WTC11 (cell line): ENCODE results near the gene EVPLL. TPM values are rescaled to one million over a fixed set of nuclear protein-coding genes. Genes with fewer than 3 reads are reported as not detected.

ENCODE experiments used
- ATF6 ChIP-seq: sonication (generic); formaldehyde crosslinking; IDR thresholded peaks from 2 replicates; pipeline ENCODE4 v1.8.1; 2023; ENCODE audit warnings: mild to moderate bottlenecking, missing genetic modification reagents
- CREM ChIP-seq: sonication (generic); formaldehyde crosslinking; IDR thresholded peaks from 2 replicates; pipeline ENCODE4 v1.8.1; 2022; ENCODE audit warnings: mild to moderate bottlenecking, missing genetic modification reagents, moderate library complexity
- CTCF ChIP-seq: fragments of 200-600 bp; IDR thresholded peaks from 2 replicates; pipeline ENCODE4 v1.8.0; 2022; ENCODE audit warnings: antibody characterized with exemption
- E2F5 ChIP-seq: sonication (generic); formaldehyde crosslinking; IDR thresholded peaks from 2 replicates; pipeline ENCODE4 v1.8.1; 2022; ENCODE audit warnings: mild to moderate bottlenecking, moderate library complexity, missing genetic modification reagents
- ERG ChIP-seq: fragments of 250-450 bp; sonication (Bioruptor Pico); IDR thresholded peaks from 2 replicates; pipeline ENCODE4 v1.8.0; 2021; ENCODE audit warnings: mild to moderate bottlenecking
- FOXP4 ChIP-seq: sonication (generic); formaldehyde crosslinking; IDR thresholded peaks from 2 replicates; pipeline ENCODE4 v1.8.0; 2022; ENCODE audit warnings: mild to moderate bottlenecking, missing genetic modification reagents
- GABPB1 ChIP-seq: sonication (generic); formaldehyde crosslinking; IDR thresholded peaks from 2 replicates; pipeline ENCODE4 v1.8.1; 2023; ENCODE audit warnings: mild to moderate bottlenecking, missing genetic modification reagents
- IRF2 ChIP-seq: sonication (generic); formaldehyde crosslinking; IDR thresholded peaks from 2 replicates; pipeline ENCODE4 v1.8.0; 2022; ENCODE audit warnings: low read depth, missing genetic modification reagents, borderline replicate concordance
- MYBL2 ChIP-seq: sonication (generic); formaldehyde crosslinking; IDR thresholded peaks from 2 replicates; pipeline ENCODE4 v1.8.1; 2023; ENCODE audit warnings: mild to moderate bottlenecking, moderate library complexity, missing genetic modification reagents
- PREB ChIP-seq: sonication (generic); formaldehyde crosslinking; IDR thresholded peaks from 2 replicates; pipeline ENCODE4 v1.8.1; 2022; ENCODE audit warnings: mild to moderate bottlenecking, missing genetic modification reagents, moderate library complexity, borderline replicate concordance
- SMAD4 ChIP-seq: sonication (generic); formaldehyde crosslinking; IDR thresholded peaks from 2 replicates; pipeline ENCODE4 v1.8.0; 2022; ENCODE audit warnings: mild to moderate bottlenecking, missing genetic modification reagents
- SP1 ChIP-seq: sonication (generic); formaldehyde crosslinking; conservative IDR thresholded peaks from 2 replicates; pipeline ENCODE4 v1.8.1; 2022; ENCODE audit warnings: missing genetic modification reagents
- STAT6 ChIP-seq: sonication (generic); formaldehyde crosslinking; conservative IDR thresholded peaks from 2 replicates; pipeline ENCODE4 v1.8.1; 2023; ENCODE audit warnings: mild to moderate bottlenecking, low read depth, missing genetic modification reagents, moderate library complexity
- TCF7 ChIP-seq: sonication (generic); formaldehyde crosslinking; IDR thresholded peaks from 2 replicates; pipeline ENCODE4 v1.8.0; 2022; ENCODE audit warnings: mild to moderate bottlenecking, low read depth, missing genetic modification reagents, moderate library complexity
- USF1 ChIP-seq: sonication (generic); formaldehyde crosslinking; IDR thresholded peaks from 2 replicates; pipeline ENCODE4 v1.8.0; 2022; ENCODE audit warnings: mild to moderate bottlenecking, missing genetic modification reagents
- USF2 ChIP-seq: sonication (generic); formaldehyde crosslinking; IDR thresholded peaks from 2 replicates; pipeline ENCODE4 v1.8.1; 2023; ENCODE audit warnings: mild to moderate bottlenecking, missing genetic modification reagents, moderate library complexity
- ZBTB21 ChIP-seq: sonication (generic); formaldehyde crosslinking; IDR thresholded peaks from 2 replicates; pipeline ENCODE4 v1.8.1; 2023; ENCODE audit warnings: mild to moderate bottlenecking, missing genetic modification reagents, borderline replicate concordance
- ZNF121 ChIP-seq: sonication (generic); formaldehyde crosslinking; IDR thresholded peaks from 2 replicates; pipeline ENCODE4 v1.8.0; 2023; ENCODE audit warnings: missing genetic modification reagents
- ZNF219 ChIP-seq: sonication (generic); formaldehyde crosslinking; IDR thresholded peaks from 2 replicates; pipeline ENCODE4 v1.8.0; 2023; ENCODE audit warnings: missing genetic modification reagents, mild to moderate bottlenecking, borderline replicate concordance
- ZNF416 ChIP-seq: fragments of 250-450 bp; sonication (Bioruptor Pico); IDR thresholded peaks from 2 replicates; pipeline ENCODE4 v1.9.0; 2021; ENCODE audit warnings: mild to moderate bottlenecking, inconsistent platforms
- ZSCAN18 ChIP-seq: fragments of 250-450 bp; sonication (Bioruptor Pico); IDR thresholded peaks from 2 replicates; pipeline ENCODE4 v2.1.2; 2022; ENCODE audit warnings: mild to moderate bottlenecking, moderate library complexity
- total RNA-seq: library from RNA; stranded (reverse); gene quantifications from 3 replicates; pipeline ENCODE4 v1.2.3, GENCODE V29; 2021

Gene EVPLL
- total RNA-seq, 1 experiment from 2014 or later, result not detected

- peak; percentile 98 for TF ChIP-seq USF2 (CRISPR knock-in tag)
- peak; percentile 53; the same call in 1 of the 2 replicates for TF ChIP-seq ZNF121 (CRISPR knock-in tag)
- TF ChIP-seq USF1 (CRISPR knock-in tag), result peak; percentile 97
- TF ChIP-seq ZSCAN18 (CRISPR knock-in tag), result no peak
- TF ChIP-seq ATF6, result 0 out of 2 replicates have a peak, but pooled peaks have one; percentile 73
- TF ChIP-seq ZNF219 (CRISPR knock-in tag), result no peak
- peak; percentile 90; the same call in 1 of the 2 replicates for TF ChIP-seq E2F5 (CRISPR knock-in tag)
- peak; percentile 94; the same call in 1 of the 2 replicates for TF ChIP-seq MYBL2 (CRISPR knock-in tag)
- peak; percentile 76; the same call in 1 of the 2 replicates for TF ChIP-seq ZBTB21 (CRISPR knock-in tag)
- no peak for TF ChIP-seq ERG (CRISPR knock-in tag)
- TF ChIP-seq SP1 (CRISPR knock-in tag), result peak; percentile 89
- no peak for TF ChIP-seq PREB (CRISPR knock-in tag)
- peak; percentile 46; the same call in 1 of the 2 replicates for TF ChIP-seq CREM
- peak; percentile 81; the same call in 1 of the 2 replicates for TF ChIP-seq FOXP4 (CRISPR knock-in tag)
- no peak for TF ChIP-seq IRF2 (CRISPR knock-in tag)
- no peak for TF ChIP-seq ZNF416 (CRISPR knock-in tag)
- peak; percentile 85; the same call in 1 of the 2 replicates for TF ChIP-seq STAT6 (CRISPR knock-in tag)
- 0 out of 2 replicates have a peak, but pooled peaks have one; percentile 5 for TF ChIP-seq GABPB1 (CRISPR knock-in tag)
- TF ChIP-seq SMAD4 (CRISPR knock-in tag), result no peak
- TF ChIP-seq CTCF, result no peak
- TF ChIP-seq TCF7 (CRISPR knock-in tag), result no peak
Measured at GRCh38 chr17:18363101-18364049, 14.2 kb upstream of the EVPLL start, which contains the start of gene SHMT1 (continued).
